ENCODE results near the gene SCYGR4.
"Not testable (repeated sequence)": the region's sequence is repeated elsewhere in the genome, so short reads cannot be mapped to it uniquely, and the experiment has no call there.

The SCYGR4 gene

DNA sequence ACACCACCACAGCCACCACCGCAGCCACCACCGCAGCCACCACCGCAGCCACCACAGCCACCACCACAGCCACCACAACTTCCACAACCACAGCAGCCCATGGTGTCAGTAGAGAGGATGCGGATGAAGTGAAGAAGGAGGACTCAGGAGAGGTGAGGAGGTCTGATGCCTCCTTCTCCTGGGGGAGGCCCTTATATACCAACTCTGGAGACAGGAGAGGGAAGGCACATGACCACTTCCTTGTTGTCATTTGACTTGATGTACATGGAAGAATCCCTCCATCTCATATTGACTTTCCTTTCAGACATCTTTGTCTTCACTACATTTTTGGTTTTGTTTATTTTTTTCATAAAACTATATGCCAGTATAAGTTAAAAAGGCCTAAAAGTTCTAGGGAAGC, 2.6 kb upstream of the SCYGR4 start, which contains the start of gene SCYGR3:
SCYGR3 (minus strand) TSS at position 101 of the 400 bp plus-strand sequence; CDS start at position 101, 0 bp downstream.
- DNase-seq = no peak

DNA sequence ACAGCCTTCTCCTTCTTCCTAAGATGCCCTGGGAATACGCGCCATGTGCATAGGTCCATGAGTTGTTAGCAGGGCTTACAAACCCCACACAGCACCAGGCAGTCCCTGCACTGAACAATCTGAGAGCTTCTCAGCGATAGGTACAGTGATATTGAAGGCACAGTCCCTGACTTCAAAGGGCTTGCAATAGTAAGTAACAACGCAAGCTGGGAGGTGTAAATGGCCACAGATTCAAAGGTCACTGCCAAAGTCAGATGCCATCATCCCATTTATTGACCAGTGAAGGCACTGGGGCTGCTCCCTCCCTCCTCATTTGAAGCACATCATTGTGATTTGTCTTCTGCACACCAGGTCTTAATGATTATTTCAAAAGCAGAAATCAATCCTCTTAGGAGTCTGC, 2.1 kb upstream of the SCYGR4 start:
- no peak for DNase-seq

DNA sequence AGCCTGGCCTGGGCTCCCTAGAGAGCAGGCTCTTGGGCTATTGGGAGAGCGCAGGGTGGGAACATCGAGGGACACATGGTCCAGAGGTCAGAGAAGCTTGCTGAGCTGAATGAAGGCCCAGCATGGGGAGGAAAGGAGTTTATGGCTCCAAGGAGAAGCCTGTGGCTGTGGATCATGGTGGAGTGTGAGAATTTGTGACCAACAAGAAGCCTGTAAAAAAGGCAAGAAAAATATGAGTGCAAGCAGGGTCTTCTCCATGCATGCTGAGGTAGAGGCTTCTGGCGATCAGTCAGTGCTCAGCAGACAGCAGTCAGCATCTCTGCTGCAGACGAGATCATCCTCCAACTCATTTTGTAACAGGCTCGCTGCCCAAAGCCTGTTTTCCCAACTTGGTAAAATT, 1.4 kb upstream of the SCYGR4 start:
- DNase-seq = no peak

GRCh38 chr2:227616631-227617030, 667 bp upstream of the SCYGR4 start:
- DNase-seq = no peak

DNA sequence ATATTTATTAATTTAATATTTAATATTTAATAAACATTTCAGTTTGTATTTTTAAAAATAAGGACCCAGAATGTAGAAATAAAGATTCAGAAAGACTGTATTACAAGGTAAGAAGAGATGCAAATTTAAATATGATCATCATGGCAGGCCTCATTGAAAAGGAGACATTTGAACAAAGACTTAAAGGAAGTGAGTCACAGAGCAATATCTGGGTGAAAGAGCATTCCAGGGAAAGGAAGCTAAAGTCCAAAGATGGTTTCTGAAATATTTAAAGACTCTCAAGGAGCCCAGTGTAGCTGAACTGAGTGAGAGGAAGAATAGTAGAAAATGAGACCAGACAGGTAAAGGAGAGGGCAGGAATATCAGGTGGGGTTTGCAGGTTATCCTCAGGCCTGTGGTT, 5.9 kb downstream of the SCYGR4 start:
- DNase-seq = no peak

DNA sequence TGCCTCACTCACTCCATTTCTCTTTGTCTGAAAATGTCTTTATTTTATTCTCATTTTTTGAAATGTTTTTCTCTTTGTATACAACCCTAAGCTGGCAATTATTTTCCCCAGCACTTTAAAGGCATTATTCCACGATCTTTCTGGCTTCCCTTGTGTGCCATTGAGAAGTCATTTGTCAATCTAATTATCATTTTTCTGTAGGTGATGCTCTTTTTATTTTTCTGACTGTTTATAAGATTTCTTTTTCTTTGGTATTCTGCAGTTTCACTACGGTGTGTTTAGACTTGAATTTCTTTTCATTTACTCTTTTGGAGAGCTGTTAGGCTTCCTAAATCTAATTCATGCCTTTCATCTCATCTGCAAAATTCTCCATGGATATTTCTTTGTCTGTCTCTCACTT, 8.1 kb downstream of the SCYGR4 start:
- DNase-seq = no peak

- no peak for DNase-seq
These were observed 9.4 kb downstream of the SCYGR4 start for GRCh38 chr2:227626580-227627151.

- no peak for DNase-seq
These were observed 10.5 kb downstream of the SCYGR4 start for GRCh38 chr2:227627769-227628168.

DNA sequence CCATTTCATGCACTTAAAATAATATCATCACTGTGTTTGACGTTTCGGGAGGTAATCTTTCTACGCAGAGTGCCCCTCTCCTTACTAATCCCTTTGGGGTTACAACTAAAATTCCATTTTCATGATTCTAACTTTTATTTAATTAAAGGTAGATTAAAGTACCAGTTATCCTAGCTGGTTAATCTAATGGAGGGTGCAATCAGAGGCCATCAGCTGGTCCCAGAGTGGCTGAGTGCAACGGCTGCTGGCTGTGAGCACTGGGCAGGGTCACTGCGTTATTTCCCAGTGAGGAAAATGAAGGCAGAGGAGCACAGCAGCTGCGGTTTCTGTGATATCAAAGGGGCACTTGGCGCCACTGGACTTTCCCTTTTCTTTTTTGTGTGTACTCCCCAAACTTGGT, 12.1 kb downstream of the SCYGR4 start:
- no peak for DNase-seq

- DNase-seq = no peak
These were observed 13.0 kb downstream of the SCYGR4 start for GRCh38 chr2:227630322-227630721.

DNA sequence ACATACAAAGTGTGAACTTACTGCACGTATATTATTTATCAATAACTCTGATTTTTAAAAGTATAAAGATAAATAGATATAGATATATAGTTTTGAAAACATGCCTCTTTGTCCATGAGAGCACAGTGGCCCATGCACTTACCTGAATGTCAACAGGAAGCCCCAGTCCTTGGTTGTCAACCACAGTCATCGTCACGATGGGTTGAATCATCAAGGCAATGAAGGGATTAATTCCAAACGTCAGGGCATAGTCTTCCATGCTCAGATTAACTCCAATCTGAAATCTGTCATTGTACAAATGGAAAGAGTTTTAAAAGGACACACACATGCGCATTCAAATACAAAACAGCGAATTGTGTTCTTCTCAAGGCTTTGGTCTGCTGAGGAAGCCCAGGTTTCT, 15.5 kb downstream of the SCYGR4 start:
- DNase-seq = no peak

- DNase-seq = no peak
These were observed 16.9 kb downstream of the SCYGR4 start for GRCh38 chr2:227634201-227634600.

- DNase-seq = no peak
These were observed 25.4 kb downstream of the SCYGR4 start for GRCh38 chr2:227642656-227643055.

GRCh38 chr2:227643990-227644551, 26.8 kb downstream of the SCYGR4 start:
- no peak for DNase-seq

- DNase-seq = no peak
These were observed 36.1 kb downstream of the SCYGR4 start for GRCh38 chr2:227653419-227653818.

GRCh38 chr2:227654426-227654825, 37.1 kb downstream of the SCYGR4 start:
- DNase-seq = no peak

GRCh38 chr2:227655454-227655853, 38.2 kb downstream of the SCYGR4 start:
- DNase-seq = no peak

DNA sequence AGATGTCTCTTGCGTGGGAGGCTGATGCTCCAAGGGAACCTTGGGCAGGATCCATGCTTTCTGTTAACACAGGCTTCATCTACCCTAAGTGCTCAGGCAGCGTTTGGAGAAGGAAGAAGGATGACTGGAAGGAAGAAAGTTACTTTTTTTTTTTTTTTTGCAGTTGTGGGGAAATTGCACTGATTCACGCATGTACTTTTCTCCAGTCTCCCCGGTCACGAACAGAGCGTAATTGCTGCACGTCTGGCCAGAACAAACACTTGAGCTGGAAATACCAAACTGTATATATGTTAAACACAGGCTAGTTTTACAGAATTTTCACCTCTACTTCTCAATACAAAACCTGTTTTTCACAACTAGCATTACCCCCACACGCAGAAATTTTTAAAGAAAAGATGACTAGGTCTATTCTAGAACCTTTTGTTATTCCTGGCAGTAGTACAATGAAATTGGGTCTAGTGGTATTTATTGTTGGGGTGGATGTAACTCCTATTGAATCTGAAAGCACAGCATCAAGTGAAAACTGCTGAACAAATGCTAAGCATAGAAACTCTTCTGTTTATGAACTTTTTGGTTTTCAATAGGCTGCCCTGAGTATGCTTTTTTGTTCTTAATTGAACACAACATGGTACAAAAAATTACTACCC, 40.0 kb downstream of the SCYGR4 start:
- DNase-seq = no peak

DNA sequence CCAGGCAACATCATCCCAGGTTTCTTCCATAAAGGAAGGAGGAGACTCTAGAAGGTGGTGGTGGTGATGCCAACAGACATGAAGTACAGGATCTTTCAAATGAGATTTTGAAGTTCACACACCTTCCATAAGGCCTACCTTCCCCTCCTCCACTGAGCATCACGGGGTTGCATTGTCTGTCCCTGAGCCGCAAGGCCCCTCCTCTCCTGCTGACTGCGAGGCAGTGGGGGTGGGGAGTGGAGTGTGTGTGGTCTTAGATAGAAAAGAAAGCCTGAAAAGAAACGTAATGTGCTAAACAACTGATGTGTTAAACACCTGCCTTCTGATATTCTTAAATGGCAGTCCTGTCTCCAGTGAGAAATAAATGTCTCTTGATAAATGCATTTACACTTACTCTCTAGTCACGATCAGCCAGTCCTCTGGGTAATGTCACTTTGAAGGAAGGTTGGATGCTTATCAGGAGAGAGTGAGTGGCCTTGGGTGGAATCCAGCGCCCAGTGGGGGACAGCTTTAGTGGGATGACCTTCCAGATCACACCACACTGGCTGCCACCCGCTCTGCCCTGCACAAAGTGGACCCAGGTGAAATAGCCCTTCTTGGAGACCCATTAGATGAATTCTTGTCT, 43.8 kb downstream of the SCYGR4 start:
- no peak for DNase-seq

GRCh38 chr2:227661827-227662226, 44.5 kb downstream of the SCYGR4 start:
- DNase-seq = no peak

- DNase-seq = no peak
These were observed 48.1 kb downstream of the SCYGR4 start for GRCh38 chr2:227665189-227665940.

DNA sequence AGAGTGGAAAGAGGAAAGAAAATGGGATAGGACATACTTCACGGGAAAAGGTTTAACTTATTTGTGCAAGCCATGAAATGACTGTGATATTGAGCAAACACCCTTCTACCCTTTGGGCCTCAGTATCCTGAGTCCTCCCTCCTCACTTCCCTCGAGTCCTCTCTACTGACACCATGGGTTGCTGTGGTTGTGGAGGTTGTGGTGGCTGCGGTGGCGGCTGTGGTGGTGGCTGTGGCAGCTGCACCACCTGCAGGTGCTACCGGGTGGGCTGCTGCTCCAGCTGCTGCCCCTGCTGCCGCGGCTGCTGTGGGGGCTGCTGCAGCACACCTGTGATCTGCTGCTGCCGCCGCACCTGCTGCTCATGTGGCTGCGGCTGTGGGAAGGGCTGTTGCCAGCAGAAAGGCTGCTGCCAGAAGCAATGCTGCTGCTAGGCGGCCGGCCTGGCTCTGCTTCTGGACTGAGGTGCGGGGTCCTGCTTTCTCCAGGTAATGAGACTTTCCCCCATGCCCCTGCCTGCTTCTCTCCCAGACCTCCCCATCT, 49.4 kb downstream of the SCYGR4 start, which contains the start of gene SCYGR5:
SCYGR5 (plus strand) TSS at position 174 of the 540 bp plus-strand sequence; CDS start at position 174, 0 bp downstream.
- DNase-seq = not testable (repeated sequence)
